ENCODE data around the gene TMEM238L.
"Not testable (repeated sequence)": the region's sequence is repeated elsewhere in the genome, so short reads cannot be mapped to it uniquely, and the experiment has no call there.

TMEM238L gene, protein sequence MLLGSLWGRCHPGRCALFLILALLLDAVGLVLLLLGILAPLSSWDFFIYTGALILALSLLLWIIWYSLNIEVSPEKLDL

DNA sequence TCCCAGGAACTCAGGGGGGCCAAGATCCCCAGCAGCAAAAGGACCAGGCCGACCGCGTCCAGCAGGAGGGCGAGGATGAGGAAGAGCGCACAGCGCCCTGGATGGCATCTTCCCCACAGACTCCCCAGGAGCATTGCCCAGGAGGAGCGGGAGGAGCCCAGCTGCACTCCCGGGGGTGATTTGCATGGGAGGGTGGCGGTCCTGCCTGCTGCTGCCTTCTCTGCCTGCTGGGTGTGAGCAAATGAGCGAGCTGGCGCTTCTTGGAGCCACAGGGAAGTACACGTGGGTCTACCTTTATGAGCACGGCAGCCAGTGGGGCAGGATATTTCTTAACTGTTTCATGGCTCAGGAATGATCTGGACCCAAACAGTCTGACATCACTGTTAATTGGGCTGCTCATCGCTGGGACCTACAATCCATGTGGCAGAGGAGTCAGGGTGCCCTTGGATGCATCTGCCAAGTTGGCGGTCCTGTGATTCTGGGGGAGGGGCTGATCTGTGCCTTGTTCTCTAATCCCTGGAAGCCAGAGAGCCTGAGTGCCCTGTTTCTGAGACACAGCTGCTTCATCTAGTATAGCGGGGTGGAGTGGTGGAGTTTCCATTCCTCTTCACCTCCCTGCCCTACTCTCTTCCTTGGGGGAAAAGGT is at the start of gene TMEM238L:
Gene TMEM238L (minus strand): TSS at position 270 of the 646 bp plus-strand sequence. CDS start 136 bp downstream, at position 134.
- no peak for DNase-seq (ENCODE audit: low read depth)
- no peaks in the 10 kb centered on the region for H3K36me3 ChIP-seq (ENCODE audit: control insufficient read depth, insufficient read depth, low read length, severe bottlenecking)
- peaks cover 3% of the 10 kb centered on the region for H3K27me3 ChIP-seq (replicated peaks; ENCODE audit: control insufficient read depth, insufficient read depth, low read length)
- no peak within 1 kb of the TSS for H3K9ac ChIP-seq (ENCODE audit: low read length)
- no peaks in the 10 kb centered on the region for H3K9me3 ChIP-seq (ENCODE audit: control insufficient read depth, low read length)
- no peak within 1 kb of the TSS for H3K4me3 ChIP-seq (ENCODE audit: low read length)
- peaks cover 3% of the 10 kb centered on the region for H3K4me1 ChIP-seq (ENCODE audit: control insufficient read depth, insufficient read depth, low read length)

DNA sequence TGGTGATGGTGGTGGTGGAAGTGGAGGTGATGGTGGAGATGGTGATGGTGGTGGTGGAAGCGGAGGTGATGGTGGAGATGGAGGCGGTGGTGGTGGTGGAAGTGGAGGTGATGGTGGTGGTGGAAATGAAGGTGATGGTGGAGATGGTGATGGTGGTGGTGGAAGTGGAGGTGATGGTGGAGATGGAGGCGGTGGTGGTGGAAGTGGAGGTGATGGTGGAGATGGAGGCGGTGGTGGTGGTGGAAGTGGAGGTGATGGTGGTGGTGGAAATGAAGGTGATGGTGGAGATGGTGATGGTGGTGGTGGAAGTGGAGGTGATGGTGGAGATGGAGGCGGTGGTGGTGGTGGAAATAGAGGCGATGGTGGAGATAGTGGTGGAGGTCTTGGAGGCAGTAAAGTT is 42.7 kb upstream of the TMEM238L start:
- H3K4me3 ChIP-seq (ENCODE audit: low read length); H3K9ac ChIP-seq (ENCODE audit: low read length); H3K4me1 ChIP-seq (ENCODE audit: control insufficient read depth, insufficient read depth, low read length); DNase-seq (ENCODE audit: low read depth); H3K36me3 ChIP-seq (ENCODE audit: control insufficient read depth, insufficient read depth, low read length, severe bottlenecking): not testable (repeated sequence)
- Histone ChIP-seq H3K9me3 (ENCODE audit: control insufficient read depth, low read length) (peaks cover 23% of the 10 kb centered on the region), H3K27me3 (replicated peaks; ENCODE audit: control insufficient read depth, insufficient read depth, low read length) (peaks cover 10% of the 10 kb centered on the region)

DNA sequence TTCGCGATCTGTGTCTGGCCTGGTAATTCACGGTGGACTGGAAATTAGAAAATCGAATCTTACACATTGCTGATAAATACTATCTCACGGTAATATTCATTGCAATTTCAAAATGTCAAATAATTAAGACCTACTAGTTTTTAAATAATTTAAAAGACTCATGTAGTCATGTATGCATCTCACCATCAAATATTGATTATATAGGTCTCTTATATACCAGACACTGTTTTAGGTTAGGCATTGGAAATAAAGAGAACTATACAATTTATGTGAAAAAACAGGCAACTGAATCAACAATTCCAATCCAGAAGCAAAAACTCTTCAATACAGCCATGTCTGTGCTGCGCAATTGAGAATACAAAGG is 41.5 kb upstream of the TMEM238L start:
- Histone ChIP-seq H3K27me3 (replicated peaks; ENCODE audit: control insufficient read depth, insufficient read depth, low read length) (peaks cover 10% of the 10 kb centered on the region), H3K4me3 (ENCODE audit: low read length) (no peak overlapping the region), H3K4me1 (ENCODE audit: control insufficient read depth, insufficient read depth, low read length) (peaks cover 9% of the 10 kb centered on the region), H3K36me3 (ENCODE audit: control insufficient read depth, insufficient read depth, low read length, severe bottlenecking) (no peaks in the 10 kb centered on the region), H3K9ac (ENCODE audit: low read length) (peak overlapping the region; percentile 66), H3K9me3 (ENCODE audit: control insufficient read depth, low read length) (peaks cover 14% of the 10 kb centered on the region)
- no peak for DNase-seq (ENCODE audit: low read depth)

DNA sequence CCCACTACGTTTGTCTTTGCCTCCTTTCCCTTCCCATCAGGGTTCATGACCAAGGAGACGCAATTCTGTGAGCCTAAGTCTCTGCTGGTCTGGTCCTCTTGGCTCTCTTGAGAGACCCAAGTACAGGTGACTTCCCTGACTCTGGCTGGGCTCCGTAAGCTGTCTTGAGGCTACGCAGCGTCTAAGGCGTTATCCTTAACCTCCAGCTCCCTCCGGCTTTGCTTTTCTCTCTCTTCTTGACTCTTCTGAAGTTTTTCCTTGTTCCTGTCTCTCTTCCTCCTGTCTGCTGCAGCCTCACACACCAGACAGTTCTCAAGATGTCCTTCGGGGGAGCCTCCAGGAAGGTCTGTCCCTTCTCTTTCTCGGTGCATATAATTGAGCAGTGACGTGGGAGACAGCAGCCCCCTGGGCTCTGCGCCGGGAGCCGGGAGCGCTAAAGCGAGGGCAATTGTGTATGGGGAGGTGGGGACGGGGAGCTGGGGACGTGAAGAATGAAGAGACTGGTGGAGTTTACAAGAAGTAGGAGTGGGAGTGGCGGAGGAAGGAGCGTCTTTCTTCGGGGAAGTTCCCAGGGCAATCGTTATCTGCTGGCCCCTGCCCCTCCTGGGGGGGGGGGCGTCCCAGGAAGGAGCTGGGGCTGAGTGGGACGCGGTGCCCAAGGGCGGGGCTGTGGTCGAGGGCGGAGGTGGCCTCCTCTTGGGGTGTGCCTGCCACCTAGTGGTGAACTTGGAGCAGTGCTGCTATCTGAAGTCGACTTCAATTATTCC is 40.9 kb upstream of the TMEM238L start:
- peaks cover 9% of the 10 kb centered on the region for H3K4me1 ChIP-seq (ENCODE audit: control insufficient read depth, insufficient read depth, low read length)
- H3K9ac ChIP-seq (ENCODE audit: low read length), result peak overlapping the region; percentile 66
- no peaks in the 10 kb centered on the region for H3K36me3 ChIP-seq (ENCODE audit: control insufficient read depth, insufficient read depth, low read length, severe bottlenecking)
- peak overlapping the region; percentile 81 for H3K4me3 ChIP-seq (ENCODE audit: low read length)
- H3K27me3 ChIP-seq (replicated peaks; ENCODE audit: control insufficient read depth, insufficient read depth, low read length), result peaks cover 10% of the 10 kb centered on the region
- DNase-seq (ENCODE audit: low read depth), result peak; percentile 85
- peaks cover 14% of the 10 kb centered on the region for H3K9me3 ChIP-seq (ENCODE audit: control insufficient read depth, low read length)

DNA sequence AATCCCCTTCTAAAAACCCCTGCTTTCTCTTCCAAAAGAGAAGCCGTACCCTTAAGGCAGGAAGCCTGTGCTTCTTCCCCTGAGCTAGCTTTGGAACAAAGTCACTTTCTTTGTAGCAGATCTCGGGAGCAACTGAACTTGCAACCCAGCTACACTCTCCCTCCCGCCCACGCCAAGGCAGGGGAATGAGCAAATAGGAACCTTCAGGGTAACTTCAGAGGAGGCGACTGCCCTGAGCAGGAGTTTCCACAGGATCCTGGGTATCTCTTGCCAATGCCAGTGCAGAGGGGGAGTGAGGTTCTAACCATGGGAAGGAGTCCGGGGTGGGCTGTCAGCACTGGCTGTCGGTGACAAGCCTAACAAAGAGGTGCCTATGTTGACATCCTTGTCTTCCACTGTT is 39.9 kb upstream of the TMEM238L start:
- DNase-seq (ENCODE audit: low read depth), result peak; percentile 2
- H3K9ac ChIP-seq (ENCODE audit: low read length), result no peak overlapping the region
- no peaks in the 10 kb centered on the region for H3K36me3 ChIP-seq (ENCODE audit: control insufficient read depth, insufficient read depth, low read length, severe bottlenecking)
- peaks cover 11% of the 10 kb centered on the region for H3K9me3 ChIP-seq (ENCODE audit: control insufficient read depth, low read length)
- no peak overlapping the region for H3K4me3 ChIP-seq (ENCODE audit: low read length)
- peaks cover 9% of the 10 kb centered on the region for H3K4me1 ChIP-seq (ENCODE audit: control insufficient read depth, insufficient read depth, low read length)
- peaks cover 15% of the 10 kb centered on the region for H3K27me3 ChIP-seq (replicated peaks; ENCODE audit: control insufficient read depth, insufficient read depth, low read length)

DNA sequence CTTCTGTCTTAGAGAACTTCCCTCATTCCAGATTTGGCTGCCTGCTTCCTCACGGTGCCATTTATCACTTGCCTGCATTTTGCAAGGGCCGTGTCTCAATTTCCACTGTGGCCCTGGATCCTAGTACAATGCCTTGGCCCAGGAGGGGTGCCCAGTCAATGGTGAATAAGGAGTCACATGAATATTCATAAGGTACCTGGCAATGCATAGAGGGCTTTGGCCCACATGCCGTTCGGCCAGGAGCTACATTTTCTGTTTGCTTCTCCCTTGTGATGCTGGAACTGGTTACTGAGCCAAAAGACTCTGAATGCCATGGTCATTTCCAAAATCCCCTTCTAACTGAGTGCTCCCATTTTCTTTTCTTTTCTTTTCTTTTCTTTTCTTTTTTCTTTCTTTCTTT is 38.8 kb upstream of the TMEM238L start:
- no peak for DNase-seq (ENCODE audit: low read depth)
- Histone ChIP-seq H3K9me3 (ENCODE audit: control insufficient read depth, low read length) (peaks cover 5% of the 10 kb centered on the region), H3K4me3 (ENCODE audit: low read length) (no peak overlapping the region), H3K36me3 (ENCODE audit: control insufficient read depth, insufficient read depth, low read length, severe bottlenecking) (no peaks in the 10 kb centered on the region), H3K9ac (ENCODE audit: low read length) (no peak overlapping the region), H3K27me3 (replicated peaks; ENCODE audit: control insufficient read depth, insufficient read depth, low read length) (peaks cover 17% of the 10 kb centered on the region), H3K4me1 (ENCODE audit: control insufficient read depth, insufficient read depth, low read length) (peaks cover 9% of the 10 kb centered on the region)

DNA sequence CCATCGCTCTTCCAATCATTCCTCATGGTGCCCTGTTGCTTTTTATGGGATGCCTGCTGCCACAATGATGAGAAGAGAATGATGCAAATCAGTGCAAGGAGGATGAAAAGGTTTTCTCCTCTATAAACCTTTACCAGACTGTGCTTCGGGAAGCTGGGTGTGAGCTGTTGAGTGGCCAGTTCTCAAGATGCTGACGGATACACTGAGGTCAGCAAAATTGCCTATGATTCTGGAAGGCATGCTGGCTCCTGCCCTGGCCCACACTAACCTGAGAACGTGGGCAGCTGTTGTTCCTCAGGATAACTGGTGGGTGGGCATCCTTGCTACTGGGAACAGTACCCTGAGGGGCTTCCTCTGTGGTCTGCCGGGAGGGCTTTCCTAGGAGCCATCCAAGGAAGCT is 34.8 kb upstream of the TMEM238L start:
- H3K4me3 ChIP-seq (ENCODE audit: low read length), result no peak overlapping the region

DNA sequence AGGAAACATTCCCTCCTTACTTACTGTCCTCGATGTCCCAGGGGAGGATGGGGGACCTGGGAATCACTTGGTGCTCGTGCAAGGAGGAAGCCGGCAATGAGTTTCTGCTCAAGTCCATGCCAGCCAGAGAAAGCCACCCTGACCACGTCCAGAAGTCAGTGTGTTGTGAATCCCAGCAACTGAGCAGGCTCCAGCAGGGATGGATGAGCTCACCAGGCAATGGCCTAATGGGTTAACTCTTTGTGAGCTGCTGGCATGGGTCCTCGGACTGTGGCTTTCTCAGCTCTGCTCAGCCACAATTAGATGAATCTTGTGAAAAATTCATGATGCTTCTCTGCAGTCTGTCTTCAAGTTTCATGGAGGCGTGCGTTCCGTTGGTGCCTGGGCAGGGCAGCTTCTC is 34.0 kb upstream of the TMEM238L start, which contains the start of gene PIRT:
Gene PIRT (minus strand): TSS at position 167 of the 400 bp plus-strand sequence. CDS start 12,442 bp downstream, outside the sequence.
- Histone ChIP-seq H3K36me3 (ENCODE audit: control insufficient read depth, insufficient read depth, low read length, severe bottlenecking) (no peaks in the 10 kb centered on the region), H3K27me3 (replicated peaks; ENCODE audit: control insufficient read depth, insufficient read depth, low read length) (peaks cover 10% of the 10 kb centered on the region), H3K9me3 (ENCODE audit: control insufficient read depth, low read length) (no peaks in the 10 kb centered on the region), H3K4me3 (ENCODE audit: low read length) (no peak within 1 kb of the TSS), H3K9ac (ENCODE audit: low read length) (no peak within 1 kb of the TSS), H3K4me1 (ENCODE audit: control insufficient read depth, insufficient read depth, low read length) (no peaks in the 10 kb centered on the region)
- DNase-seq (ENCODE audit: low read depth), result no peak

More for the DNA sequence above, 34.8 kb upstream of the TMEM238L start:
- no peaks in the 10 kb centered on the region for H3K9me3 ChIP-seq (ENCODE audit: control insufficient read depth, low read length)
- peaks cover 1% of the 10 kb centered on the region for H3K4me1 ChIP-seq (ENCODE audit: control insufficient read depth, insufficient read depth, low read length)
- H3K27me3 ChIP-seq (replicated peaks; ENCODE audit: control insufficient read depth, insufficient read depth, low read length), result peaks cover 14% of the 10 kb centered on the region
- H3K36me3 ChIP-seq (ENCODE audit: control insufficient read depth, insufficient read depth, low read length, severe bottlenecking), result no peaks in the 10 kb centered on the region
- no peak for DNase-seq (ENCODE audit: low read depth)
- no peak overlapping the region for H3K9ac ChIP-seq (ENCODE audit: low read length)

DNA sequence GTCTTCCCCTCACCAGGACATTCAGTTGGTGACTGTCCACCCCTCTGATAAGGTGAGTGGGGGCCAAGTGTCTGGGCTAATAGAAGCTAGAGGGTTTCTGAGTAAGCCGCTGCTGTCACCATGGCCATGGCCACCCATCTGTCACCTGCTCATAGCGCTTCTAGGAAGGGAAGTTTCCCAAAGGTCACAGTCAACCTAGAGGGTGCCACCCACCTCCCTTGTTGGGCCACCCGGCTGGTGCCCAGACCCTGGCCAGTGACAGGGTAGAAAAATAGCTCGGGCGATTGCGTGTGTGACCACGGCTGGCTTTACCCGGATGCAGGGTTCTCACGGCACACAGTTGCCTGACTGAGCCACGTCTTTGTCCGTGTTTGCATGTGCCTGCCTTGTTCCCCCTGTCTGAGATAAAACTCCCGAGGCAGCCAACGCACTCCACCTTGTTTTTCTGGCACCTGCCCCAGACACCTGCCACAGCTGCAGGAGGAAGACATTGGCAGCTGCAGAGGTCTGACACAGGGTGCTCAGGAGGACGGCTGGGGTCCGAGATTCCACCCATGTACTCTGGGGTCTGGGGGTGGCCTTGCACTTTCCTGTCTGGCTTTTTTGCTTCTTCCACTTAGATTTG is 33.2 kb upstream of the TMEM238L start:
- Histone ChIP-seq H3K9ac (ENCODE audit: low read length) (no peak overlapping the region), H3K4me1 (ENCODE audit: control insufficient read depth, insufficient read depth, low read length) (no peaks in the 10 kb centered on the region), H3K36me3 (ENCODE audit: control insufficient read depth, insufficient read depth, low read length, severe bottlenecking) (no peaks in the 10 kb centered on the region), H3K27me3 (replicated peaks; ENCODE audit: control insufficient read depth, insufficient read depth, low read length) (peaks cover 10% of the 10 kb centered on the region), H3K4me3 (ENCODE audit: low read length) (no peak overlapping the region), H3K9me3 (ENCODE audit: control insufficient read depth, low read length) (no peaks in the 10 kb centered on the region)
- DNase-seq (ENCODE audit: low read depth), result no peak

DNA sequence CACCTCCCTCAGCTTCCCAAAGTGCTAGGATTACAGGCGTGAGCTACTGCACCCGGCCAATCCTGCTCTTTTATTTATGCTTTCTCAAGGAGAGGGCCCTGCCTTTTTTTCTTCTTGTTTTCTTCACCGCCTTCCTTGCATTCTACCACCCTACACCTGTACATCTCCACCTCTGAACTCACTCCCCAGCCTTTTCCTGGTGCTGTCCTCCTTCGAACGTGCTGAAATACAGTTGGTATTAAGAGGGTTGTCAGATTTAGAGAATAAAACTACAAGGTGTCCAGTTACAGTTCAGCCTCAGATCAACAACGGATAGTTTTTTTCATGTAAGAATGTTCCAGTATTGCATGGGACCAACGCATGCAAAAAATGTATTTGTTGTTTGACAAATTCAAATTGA is 32.2 kb upstream of the TMEM238L start:
- peaks cover 10% of the 10 kb centered on the region for H3K27me3 ChIP-seq (replicated peaks; ENCODE audit: control insufficient read depth, insufficient read depth, low read length)
- no peak overlapping the region for H3K4me3 ChIP-seq (ENCODE audit: low read length)
- H3K9ac ChIP-seq (ENCODE audit: low read length), result no peak overlapping the region
- H3K4me1 ChIP-seq (ENCODE audit: control insufficient read depth, insufficient read depth, low read length), result no peaks in the 10 kb centered on the region
- H3K36me3 ChIP-seq (ENCODE audit: control insufficient read depth, insufficient read depth, low read length, severe bottlenecking), result no peaks in the 10 kb centered on the region
- DNase-seq (ENCODE audit: low read depth), result no peak
- H3K9me3 ChIP-seq (ENCODE audit: control insufficient read depth, low read length), result no peaks in the 10 kb centered on the region

DNA sequence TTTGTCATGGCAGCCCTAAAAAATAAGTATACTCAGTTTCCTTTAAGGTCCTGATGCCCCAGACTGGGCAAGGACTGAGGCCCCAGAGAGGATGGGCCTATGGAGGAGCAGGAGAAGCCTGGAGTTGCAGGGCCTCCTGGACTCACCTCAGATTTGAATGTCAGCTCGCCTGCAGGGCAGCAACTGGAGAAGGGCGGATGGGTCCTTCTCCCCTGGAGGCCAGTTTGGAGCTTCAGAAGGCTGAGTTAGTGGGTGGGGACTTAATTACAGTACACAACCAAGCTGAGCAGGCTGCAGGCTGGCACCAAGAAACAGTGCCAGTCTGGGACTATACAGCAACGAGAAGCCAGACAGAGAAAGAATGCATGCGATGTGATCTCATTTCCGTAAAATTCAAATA is 27.8 kb upstream of the TMEM238L start:
- Histone ChIP-seq H3K9ac (ENCODE audit: low read length) (no peak overlapping the region), H3K9me3 (ENCODE audit: control insufficient read depth, low read length) (no peaks in the 10 kb centered on the region), H3K4me3 (ENCODE audit: low read length) (no peak overlapping the region), H3K4me1 (ENCODE audit: control insufficient read depth, insufficient read depth, low read length) (no peaks in the 10 kb centered on the region), H3K27me3 (replicated peaks; ENCODE audit: control insufficient read depth, insufficient read depth, low read length) (peaks cover 12% of the 10 kb centered on the region), H3K36me3 (ENCODE audit: control insufficient read depth, insufficient read depth, low read length, severe bottlenecking) (no peaks in the 10 kb centered on the region)
- no peak for DNase-seq (ENCODE audit: low read depth)

Measured in adipocyte (in vitro differentiated cells).